SK-MEL-5 (cell line): ENCODE measurements around the gene ATP2B1. TPM values are rescaled to one million over a fixed set of nuclear protein-coding genes. Genes with fewer than 3 reads are reported as not detected.

Experiments used
- DNase-seq: peaks from one replicate; pipeline ENCODE4 v3.0.0-alpha.2; 2016; ENCODE audit warnings: low read depth, low spot score
- in situ Hi-C: cut with HindIII; loops from 2 replicates; pipeline ENCODE4 v1.10.0; 2016; ENCODE audit warnings: low sequenced_read_pairs, high pct_unique_total_duplicates, low pct_unique_long_range_greater_than_20kb
- small RNA-seq, 2 experiments: library from RNA; depleted of rRNA; stranded (forward); fragments of <200 nt; gene quantifications; one replicate each; pipeline ENCODE3, GENCODE V24; 2014
- total RNA-seq: library from RNA; depleted of rRNA; stranded (reverse); fragments of >200 nt; shearing (Covaris generic); gene quantifications from 2 replicates; pipeline ENCODE4 v1.2.3, GENCODE V29; 2014; rRNA removed

The ATP2B1 gene
- total RNA-seq, 1 experiment from 2014 or later: 30.5 TPM

GRCh38 chr12:89542236-89542635, 166.4 kb downstream of the ATP2B1 start:
- DNase-seq: no peak
- in situ Hi-C loops: no loop called here

- no peak for DNase-seq
- in situ Hi-C loops: no loop called here
These were observed 168.1 kb downstream of the ATP2B1 start for GRCh38 chr12:89540586-89540985.

GRCh38 chr12:89539426-89540223, 169.0 kb downstream of the ATP2B1 start:
- no peak for DNase-seq
- in situ Hi-C loops: no loop called here

- in situ Hi-C loops: no loop called here
- DNase-seq: no peak
These were observed 169.7 kb downstream of the ATP2B1 start for GRCh38 chr12:89538897-89539296.

Small RNA genes lying within 50 kb of the gene (small RNA-seq; reads per million reads assigned to genes)
- gene AC025034.2: 0 reads per million in 2 experiments
- gene RNA5SP365: 0 to 0.05 reads per million in 2 experiments
- 0 reads per million in 2 experiments for gene RNU6-148P

Other genes with a start within 250 kb of the ATP2B1 start
- gene GALNT4, start 184.0 kb downstream of the ATP2B1 start, total RNA-seq: 5.7 and 7.7 TPM in 2 replicates
- 13.0 and 15.2 TPM in 2 replicates for gene POC1B, start 182.8 kb downstream of the ATP2B1 start, total RNA-seq